ENCODE results near the gene ACP6. TPM values are rescaled to one million over a fixed set of nuclear protein-coding genes. Genes with fewer than 3 reads are reported as not detected.

ACP6 gene
- total RNA-seq, 1 experiment from 2014 or later = 31.5 TPM

GRCh38 chr1:147673816-147674215 lies 3.5 kb upstream of the ACP6 start (continued):
- no peak for TF ChIP-seq ZNF532 (CRISPR knock-in tag; IDR thresholded peaks at IDR 0.05; ENCODE audit: borderline replicate concordance)
- TF ChIP-seq SMAD3 (CRISPR knock-in tag; IDR thresholded peaks at IDR 0.05; ENCODE audit: borderline replicate concordance) = no peak

- ATAC-seq (no peak), DNase-seq (ENCODE audit: low spot score) (no peak)
- no peak overlapping the region for H3K27ac Mint-ChIP-seq
- peaks cover 15% of the 10 kb centered on the region for H3K36me3 Mint-ChIP-seq
- peaks cover 16% of the 10 kb centered on the region for H3K9me3 Mint-ChIP-seq
- H3K4me1 Mint-ChIP-seq = peaks cover 24% of the 10 kb centered on the region
- H3K27me3 Mint-ChIP-seq (ENCODE audit: low read depth) = peaks cover 4% of the 10 kb centered on the region; the same call in 1 of the 2 replicates
- TF ChIP-seq ZNF121 (CRISPR knock-in tag; IDR thresholded peaks at IDR 0.05) = no peak
- ChIA-PET CTCF (interaction anchor here (0.7 to 1.2 kb wide), 3 partner anchors 17 to 220 kb away, joined by 3 read pairs; no protein-coding TSS in a partner anchor), POLR2A (no interaction called here)
- H3K4me3 Mint-ChIP-seq = no peak overlapping the region
Measured at GRCh38 chr1:147673406-147673805, 3.1 kb upstream of the ACP6 start.

- no peaks in the 10 kb centered on the region for H3K36me3 Mint-ChIP-seq
- peak overlapping the region; percentile 83 for H3K4me3 Mint-ChIP-seq
- peaks cover 35% of the 10 kb centered on the region for H3K4me1 Mint-ChIP-seq
- DNase-seq (ENCODE audit: low spot score) = peak; percentile 51
- CTCF ChIA-PET = interaction anchor here (0.7 to 2.2 kb wide), 5 partner anchors 32 to 223 kb away, joined by 3 to 30 read pairs (median 3); no protein-coding TSS in a partner anchor
- no peaks in the 10 kb centered on the region for H3K27me3 Mint-ChIP-seq (ENCODE audit: low read depth)
- peak; percentile 38 for ATAC-seq
- no peaks in the 10 kb centered on the region for H3K9me3 Mint-ChIP-seq
- H3K27ac Mint-ChIP-seq = peak overlapping the region; percentile 13; the same call in 1 of the 2 replicates
- POLR2A ChIA-PET = interaction anchor here (0.6 to 1.3 kb wide), 3 partner anchors 128 to 223 kb away, joined by 3 read pairs; partner anchors contain the start of gene BCL9
- no peak for TF ChIP-seq NR2C2 (CRISPR knock-in tag; IDR thresholded peaks at IDR 0.05)
- no peak for TF ChIP-seq NFE2L1 (CRISPR knock-in tag; IDR thresholded peaks at IDR 0.05)
- no peak for TF ChIP-seq SP1 (CRISPR knock-in tag; conservative IDR thresholded peaks at IDR 0.05)
- TF ChIP-seq TEAD1 (CRISPR knock-in tag; IDR thresholded peaks at IDR 0.05) = peak; percentile 58
- peak; percentile 91 for TF ChIP-seq FOXP1 (CRISPR knock-in tag; IDR thresholded peaks at IDR 0.05; ENCODE audit: borderline replicate concordance)
- TF ChIP-seq ZNF396 (CRISPR knock-in tag; IDR thresholded peaks at IDR 0.05; ENCODE audit: borderline replicate concordance) = no peak
- TF ChIP-seq ARID4B (CRISPR knock-in tag; IDR thresholded peaks at IDR 0.05; ENCODE audit: borderline replicate concordance) = no peak
- TF ChIP-seq ATF1 (CRISPR knock-in tag; IDR thresholded peaks at IDR 0.05) = no peak
- TF ChIP-seq ZNF671 (CRISPR knock-in tag; IDR thresholded peaks at IDR 0.05) = no peak
- no peak for TF ChIP-seq ZBTB43 (CRISPR knock-in tag; IDR thresholded peaks at IDR 0.05)
- no peak for TF ChIP-seq CTCF (IDR thresholded peaks at IDR 0.05)
- TF ChIP-seq JUN (CRISPR knock-in tag; IDR thresholded peaks at IDR 0.05) = no peak
- no peak for TF ChIP-seq ATF2 (CRISPR knock-in tag; IDR thresholded peaks at IDR 0.05; ENCODE audit: borderline replicate concordance, low read depth)
- no peak for TF ChIP-seq NR3C1 (CRISPR knock-in tag; conservative IDR thresholded peaks at IDR 0.05; ENCODE audit: low read depth)
- no peak for TF ChIP-seq EMX1 (CRISPR knock-in tag; IDR thresholded peaks at IDR 0.05)
- no peak for TF ChIP-seq GTF2I (CRISPR knock-in tag; conservative IDR thresholded peaks at IDR 0.05)
Measured at GRCh38 chr1:147669469-147670318, 630 bp downstream of the ACP6 start.

All from WTC11 (cell line).